COLO668 (cell line): ENCODE measurements around the gene SLC7A6.

Source experiments
- DNase-seq: peaks from one replicate; lab custom pipeline; 2025; ENCODE audit not compliant: unreplicated experiment; lab: John Stamatoyannopoulos, UW

Gene SLC7A6

DNA sequence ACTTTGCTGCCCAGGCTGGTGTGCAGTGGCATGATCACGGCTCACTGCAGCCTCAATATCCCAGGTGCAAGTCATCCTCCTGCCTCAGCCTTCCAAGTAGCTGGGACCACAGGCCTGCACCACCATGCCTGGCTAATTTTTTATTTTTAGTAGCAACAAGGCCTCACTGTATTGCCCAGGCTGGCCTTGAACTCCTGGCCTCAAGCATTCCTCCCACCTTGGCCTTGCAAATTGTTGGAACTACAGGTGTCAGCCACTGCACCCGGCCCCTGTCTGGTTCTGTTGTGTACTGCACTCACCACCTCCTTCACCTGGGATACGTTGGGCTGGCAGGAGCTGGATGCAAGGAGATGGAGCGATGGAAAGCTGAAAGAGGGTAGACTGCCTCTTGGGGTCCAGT is 10.6 kb upstream of the SLC7A6 start:
- no peak for DNase-seq

DNA sequence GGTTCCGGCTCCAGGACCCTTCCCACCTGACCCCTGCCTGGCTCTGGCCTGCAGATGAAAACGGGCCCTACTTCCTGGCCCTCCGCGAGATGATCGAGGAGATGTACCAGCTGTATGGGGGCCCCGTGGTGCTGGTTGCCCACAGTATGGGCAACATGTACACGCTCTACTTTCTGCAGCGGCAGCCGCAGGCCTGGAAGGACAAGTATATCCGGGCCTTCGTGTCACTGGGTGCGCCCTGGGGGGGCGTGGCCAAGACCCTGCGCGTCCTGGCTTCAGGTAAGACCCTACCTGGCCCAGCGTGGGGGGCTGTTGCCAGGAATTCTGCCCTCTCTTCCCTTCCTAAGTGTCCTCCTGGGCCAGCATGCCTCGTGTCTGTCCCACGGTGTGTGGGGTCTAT is 8.6 kb upstream of the SLC7A6 start:
- no peak for DNase-seq

DNA sequence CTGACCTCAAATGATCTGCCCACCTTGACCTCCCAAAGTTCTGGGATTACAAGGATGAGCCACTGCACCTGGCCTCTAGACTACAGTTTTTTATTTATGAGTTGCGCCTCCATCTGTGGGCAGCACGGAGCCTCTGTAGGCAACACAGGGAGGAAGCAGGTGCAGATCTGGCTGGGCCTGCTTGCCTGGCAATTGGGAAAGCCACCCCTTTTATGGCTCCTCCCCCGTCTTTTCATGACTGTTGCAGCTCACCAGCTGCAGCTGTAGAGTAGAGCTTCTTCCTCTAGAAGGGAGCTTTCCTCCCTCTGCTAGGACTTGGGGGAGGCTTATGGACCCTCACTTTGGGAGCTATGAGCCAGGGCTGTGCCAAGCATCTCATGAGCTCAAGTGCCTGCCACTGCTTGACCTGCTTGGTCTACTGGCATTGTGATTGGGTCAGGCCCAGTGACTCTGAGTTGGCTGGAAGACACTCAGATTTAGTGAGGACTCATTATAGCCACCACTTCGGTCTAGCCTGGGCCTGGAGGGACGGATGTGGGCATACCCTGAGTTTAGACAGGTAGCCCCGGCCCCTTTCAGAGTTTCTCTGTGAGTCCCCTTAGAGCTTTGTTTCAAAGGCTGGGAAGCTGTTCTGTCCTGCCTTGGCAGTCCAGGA is 6.9 kb upstream of the SLC7A6 start:
- peak; percentile 83 for DNase-seq

DNA sequence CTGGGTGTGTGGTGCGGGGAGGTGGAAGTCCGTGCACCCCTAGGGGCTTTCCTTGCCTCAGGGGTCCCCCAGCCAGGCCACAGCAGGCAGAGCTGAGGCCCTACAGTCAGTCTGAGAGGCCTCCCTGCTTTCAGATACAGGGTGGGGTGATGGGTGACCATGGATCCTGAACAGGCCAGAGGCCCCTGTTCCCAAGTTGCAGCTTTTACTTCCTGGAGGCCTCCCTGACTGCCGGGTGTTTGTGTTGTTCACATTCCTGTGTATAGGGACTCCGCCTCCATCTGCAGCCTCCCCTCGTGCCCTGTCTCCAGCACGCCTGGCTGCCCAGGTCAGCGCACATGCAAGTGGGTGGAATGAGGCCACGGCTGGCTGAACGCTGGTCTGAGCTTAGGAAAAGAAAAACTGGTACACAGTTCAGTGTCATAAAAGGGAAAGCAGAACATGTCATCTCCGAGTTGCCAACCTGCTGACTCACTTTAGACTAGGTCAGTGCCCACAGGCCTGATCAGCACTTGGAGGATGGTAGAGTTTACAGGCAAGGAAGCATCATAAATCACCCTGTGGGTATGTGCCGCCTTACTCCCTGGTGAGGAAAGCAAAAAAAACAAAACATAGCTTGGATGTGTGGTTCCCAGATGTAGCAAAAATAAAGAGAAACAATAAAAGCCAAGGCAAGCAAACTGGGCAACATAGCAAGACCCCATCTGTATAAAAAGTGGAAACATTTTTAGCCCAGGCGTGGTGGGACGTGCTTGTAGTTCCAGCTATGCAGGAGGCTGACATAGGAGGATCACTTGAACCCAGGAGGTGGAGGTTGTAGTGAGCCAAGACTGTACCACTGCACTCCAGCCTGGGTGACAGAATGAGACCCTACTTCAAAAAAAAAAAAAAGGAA is 6.2 kb upstream of the SLC7A6 start:
- DNase-seq, result peak; percentile 50

DNA sequence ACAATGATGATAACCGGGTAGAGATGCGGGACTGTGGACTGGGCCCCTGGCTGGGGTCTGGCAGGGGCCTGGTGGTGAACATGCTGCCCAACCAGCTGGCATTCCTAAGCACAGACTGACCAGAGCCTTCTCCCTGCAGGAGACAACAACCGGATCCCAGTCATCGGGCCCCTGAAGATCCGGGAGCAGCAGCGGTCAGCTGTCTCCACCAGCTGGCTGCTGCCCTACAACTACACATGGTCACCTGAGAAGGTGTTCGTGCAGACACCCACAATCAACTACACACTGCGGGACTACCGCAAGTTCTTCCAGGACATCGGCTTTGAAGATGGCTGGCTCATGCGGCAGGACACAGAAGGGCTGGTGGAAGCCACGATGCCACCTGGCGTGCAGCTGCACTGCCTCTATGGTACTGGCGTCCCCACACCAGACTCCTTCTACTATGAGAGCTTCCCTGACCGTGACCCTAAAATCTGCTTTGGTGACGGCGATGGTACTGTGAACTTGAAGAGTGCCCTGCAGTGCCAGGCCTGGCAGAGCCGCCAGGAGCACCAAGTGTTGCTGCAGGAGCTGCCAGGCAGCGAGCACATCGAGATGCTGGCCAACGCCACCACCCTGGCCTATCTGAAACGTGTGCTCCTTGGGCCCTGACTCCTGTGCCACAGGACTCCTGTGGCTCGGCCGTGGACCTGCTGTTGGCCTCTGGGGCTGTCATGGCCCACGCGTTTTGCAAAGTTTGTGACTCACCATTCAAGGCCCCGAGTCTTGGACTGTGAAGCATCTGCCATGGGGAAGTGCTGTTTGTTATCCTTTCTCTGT is 5.1 kb upstream of the SLC7A6 start:
- no peak for DNase-seq

DNA sequence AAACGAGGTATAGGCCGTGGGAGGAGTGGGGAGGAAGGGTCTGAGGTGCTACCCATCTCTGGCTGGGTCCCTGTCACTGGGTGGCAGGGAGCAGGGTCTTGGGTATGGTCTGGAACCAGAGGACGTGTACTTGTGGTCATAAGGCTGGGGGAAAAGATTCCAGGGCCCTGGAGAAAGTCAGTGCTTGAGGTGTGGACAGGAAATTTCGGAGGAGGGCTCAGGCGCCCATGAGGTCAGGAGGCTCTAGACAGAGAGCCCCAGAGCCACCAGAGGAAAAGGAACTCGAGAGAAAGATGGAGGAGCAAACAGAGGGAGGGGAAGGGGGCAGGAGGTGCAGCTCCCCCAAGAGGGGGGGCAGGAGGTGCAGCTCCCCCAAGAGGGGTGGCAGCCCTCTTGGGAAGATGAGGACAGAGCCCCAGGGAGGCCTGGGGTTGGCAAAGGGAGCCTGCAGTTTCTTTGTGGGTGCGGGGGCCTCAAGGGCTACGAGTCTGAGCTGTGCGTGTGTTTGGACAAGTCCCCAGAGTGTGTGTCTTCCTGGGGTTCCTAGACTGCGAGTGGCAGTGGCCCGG is 683 bp upstream of the SLC7A6 start:
- no peak for DNase-seq

DNA sequence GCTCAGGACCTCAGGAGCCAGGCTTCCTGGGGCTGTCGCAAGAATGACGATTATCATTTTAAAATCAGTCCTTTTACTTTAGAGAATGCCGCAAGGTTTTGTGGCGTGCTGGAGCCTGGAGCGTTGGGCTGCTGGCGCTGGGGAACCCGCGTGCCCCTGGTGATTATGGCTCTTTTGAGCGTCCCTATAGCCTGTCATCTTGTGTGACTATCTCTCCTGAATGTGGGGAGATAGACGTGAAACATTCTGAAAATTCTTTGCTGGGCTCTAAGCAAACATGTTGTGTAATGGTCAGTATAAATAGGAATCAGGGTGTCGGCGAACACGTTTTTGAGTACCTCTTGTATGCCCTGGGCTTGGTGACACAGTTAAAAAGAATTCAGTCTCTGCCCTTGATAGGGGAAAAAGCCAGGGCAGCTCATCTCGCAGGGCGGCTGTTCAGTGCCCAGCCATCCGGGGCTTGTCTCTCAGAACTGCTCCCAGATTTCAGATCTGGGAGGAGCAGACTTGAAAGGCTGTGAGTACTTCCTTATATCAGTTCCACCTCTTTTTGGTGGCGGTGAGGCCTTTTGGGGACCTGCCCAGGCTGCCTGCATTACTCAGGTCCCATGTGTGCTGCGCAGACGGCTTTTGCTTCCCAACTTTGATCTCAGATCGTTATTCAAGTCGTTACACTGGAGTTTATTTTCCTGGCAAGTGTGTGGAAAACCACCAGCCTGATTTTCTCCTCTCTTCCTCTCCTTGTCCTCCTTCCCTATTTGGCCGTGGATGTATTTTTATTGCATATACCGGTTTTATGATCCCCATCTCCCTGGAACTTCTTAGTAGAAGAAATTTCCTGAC is 973 bp downstream of the SLC7A6 start:
- peak; percentile 39 for DNase-seq

DNA sequence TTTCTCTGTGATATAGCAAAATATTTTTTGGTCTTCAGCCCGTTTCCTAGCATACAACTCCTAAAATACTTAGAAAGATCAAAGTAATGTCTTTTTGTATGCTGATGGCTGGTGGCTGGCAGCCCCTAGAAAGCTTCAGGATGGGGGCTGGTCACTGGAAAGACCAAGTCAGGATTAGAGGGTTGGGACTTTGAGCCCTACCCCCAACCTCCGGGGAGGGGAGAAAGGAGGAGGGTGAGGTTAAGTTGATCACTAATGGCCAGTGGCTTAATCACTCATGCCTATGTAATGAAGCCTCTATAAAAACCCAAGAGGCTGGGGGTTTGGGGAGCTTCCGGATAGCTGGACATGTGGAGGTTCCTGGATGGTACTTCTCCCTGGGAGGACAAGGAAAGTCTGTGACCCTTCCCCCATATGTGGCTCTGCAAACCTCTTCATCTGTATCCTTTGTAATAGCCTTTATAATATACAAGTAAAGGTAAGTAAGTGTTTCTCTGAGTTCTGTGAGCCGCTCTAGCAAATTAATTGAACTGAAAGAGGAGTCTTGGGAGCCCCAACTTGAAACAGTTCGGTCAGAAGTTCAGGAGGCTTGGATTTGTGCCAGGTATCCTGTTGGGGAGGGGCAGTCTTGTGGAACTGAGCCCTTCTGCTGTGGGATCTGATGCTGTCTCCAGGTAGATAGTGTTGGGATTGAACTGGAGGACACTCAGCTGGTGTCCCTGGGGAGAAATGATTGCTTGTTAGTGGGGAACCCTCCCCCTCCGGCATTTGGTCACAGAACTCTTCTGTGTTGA is 3.5 kb downstream of the SLC7A6 start:
- peak; percentile 22 for DNase-seq

DNA sequence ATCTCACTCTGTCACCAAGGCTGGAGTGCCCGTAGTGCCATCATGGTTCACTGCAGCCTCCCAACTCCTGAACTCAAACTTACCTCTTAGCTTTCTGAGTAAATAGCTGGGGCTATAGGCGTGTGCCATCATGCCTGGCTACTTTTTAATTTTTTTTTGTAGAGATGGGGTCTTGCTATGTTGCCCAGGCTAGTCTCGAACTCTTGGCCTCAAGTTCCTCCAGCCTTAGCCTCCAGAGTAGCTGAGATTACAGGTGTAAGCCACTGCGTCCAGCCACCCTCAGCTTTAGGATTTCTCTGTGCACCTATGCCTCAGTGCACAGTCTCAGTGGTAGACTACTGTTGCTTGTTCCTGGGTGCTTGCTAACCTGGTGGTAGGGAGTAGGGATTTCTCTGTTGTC is 5.5 kb downstream of the SLC7A6 start:
- DNase-seq, result no peak

DNA sequence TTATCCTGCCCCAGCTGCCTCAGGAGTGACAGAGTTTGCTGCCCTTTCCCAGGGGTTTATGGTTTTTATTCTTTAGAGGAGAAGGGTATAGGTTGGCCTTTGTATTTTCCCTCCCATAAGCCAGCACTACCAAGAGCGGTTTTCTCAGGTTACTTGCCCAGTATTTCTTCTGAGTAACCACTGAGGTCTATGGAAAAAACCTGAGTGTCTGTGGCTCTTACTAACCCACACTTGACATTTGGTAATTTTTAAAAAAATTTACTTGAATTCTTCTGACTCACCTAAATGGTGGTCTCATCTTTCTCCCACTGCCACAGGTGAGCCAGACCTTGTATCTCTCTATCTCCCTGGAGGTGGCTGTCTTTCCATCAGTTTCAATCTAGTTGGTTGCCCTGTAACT is 6.0 kb downstream of the SLC7A6 start:
- no peak for DNase-seq

DNA sequence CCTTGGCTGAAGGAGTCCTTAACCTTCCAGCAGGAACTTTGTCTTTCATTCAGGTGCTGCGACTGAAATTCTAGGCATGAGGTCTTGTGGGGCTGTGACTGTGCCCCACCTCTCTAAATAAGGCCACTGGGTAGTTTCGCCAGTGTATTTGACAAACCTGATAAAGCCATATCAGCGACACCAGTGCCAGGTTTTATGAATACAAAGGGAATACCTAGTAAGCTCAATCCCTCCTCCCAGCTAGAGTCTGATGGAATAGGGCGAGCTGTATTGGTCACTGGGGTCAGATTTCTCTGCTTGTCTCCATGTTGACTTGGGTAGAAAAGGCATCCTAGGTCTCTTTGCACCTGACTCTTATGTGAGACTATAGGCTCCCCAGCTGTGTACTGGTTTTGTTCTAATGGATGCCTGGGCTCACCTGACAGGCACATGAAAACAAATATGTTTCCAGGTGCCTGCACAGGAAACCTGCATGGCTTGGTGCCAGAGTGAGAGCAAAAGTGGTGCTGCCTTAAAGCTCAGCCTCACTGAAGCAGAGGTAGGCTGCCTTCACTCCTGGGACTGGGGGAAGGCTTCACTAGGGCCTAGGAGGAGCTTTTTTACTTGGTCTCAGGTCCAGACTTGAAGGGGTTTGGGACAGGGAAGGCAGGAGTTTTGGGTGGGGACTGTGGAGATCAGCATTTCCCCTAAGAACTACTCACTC is 8.3 kb downstream of the SLC7A6 start:
- peak; percentile 83 for DNase-seq

DNA sequence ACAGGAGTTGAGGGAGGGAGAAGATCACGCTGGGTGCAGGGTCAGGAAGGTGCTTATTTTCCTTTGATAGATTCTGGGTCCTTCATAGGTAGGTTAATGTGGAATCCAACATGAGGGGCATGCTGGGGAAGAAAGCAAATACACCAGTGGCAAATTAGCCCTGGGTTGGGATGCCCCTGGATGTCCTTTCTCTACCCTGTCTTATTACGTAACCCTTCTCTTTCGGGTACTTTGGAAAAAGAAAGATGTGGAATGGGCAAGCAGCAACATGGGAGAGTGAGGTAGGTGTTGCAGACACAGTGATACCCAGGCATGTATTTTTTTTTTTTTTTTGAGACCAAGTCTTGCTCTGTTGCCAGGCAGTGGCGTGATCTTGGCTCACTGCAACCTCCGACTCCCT is 9.1 kb downstream of the SLC7A6 start:
- no peak for DNase-seq

DNA sequence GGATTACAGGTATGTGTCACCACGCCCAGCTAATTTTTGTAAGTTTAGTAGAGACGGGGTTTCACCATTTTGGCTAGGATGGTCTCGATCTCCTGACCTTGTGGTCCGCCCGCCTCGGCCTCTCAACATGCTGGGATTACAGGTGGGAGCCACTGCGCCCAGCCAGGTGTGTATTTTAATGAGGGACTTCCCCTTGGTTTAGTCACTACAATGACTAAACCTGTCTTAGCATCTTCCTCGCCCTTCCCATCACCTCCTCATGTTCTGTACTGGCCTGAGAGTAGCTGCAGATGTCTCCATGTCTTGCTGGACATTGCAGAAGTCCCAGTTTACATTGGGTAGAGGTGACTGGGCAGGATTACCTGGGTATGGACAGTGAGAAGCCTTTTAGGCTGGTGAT is 9.6 kb downstream of the SLC7A6 start:
- DNase-seq, result no peak

DNA sequence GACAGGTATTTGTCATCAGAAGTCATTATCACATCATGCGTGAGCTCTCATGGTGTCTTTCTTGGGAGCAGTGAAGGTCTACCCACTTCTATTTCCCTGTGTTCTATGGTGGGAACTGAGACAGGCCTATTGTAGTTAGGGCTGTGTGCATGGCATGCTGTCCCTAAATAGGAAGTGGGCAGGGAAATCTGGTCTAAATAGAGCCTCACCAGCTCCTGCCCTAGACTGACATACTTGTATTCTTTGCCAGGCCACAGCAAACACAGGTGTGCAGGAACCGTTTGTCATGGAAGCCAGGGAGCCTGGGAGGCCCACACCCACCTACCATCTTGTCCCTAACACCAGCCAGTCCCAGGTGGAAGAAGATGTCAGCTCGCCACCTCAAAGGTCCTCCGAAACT is 10.1 kb downstream of the SLC7A6 start:
- no peak for DNase-seq

DNA sequence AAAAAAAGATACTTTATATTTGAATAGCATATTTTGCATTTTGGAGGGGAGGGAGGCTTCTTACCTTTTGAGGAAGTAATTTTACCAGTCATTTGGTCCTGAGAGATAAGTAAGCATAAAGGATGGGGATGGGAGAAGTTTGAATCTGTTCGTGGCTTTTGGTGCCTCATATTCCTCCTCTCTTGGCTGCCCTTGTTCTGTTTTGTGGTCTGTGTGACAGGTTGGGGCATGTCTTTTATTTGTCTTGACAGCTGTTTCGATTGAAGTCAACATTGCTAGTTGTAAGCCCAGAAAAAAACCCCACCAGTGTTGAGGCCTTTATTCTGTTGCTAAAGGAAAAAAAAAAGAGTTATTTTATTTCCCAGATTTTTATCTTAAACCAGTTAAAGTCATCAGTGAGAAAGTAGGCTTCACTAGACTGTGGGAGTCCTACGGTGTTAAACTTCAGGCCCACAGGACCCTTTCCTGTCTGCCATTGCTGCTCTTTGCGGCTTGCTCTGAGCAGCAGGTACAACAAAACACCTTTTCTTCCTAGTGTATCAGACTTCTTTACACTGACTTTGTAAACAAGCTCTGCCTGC is 11.4 kb downstream of the SLC7A6 start:
- DNase-seq, result peak; percentile 45

DNA sequence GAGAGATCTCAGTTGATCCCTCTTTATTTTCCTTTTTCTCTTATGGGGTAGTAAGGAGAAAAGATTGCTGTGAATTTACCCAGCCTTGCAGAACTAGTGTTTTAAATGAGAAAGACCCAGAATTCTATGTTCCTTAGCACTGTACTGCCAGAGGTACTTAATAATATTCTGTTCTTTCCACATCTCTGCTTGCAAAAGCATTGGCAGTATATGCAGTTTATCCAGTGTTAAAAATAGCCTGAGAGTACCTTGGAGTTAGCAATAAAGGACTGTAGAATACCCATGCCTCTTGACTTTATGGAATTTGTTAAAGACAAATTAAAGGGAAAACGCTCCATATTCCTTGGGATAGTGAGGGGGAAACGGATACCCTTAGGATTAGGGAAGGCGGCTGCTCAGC is 11.9 kb downstream of the SLC7A6 start:
- DNase-seq, result no peak

DNA sequence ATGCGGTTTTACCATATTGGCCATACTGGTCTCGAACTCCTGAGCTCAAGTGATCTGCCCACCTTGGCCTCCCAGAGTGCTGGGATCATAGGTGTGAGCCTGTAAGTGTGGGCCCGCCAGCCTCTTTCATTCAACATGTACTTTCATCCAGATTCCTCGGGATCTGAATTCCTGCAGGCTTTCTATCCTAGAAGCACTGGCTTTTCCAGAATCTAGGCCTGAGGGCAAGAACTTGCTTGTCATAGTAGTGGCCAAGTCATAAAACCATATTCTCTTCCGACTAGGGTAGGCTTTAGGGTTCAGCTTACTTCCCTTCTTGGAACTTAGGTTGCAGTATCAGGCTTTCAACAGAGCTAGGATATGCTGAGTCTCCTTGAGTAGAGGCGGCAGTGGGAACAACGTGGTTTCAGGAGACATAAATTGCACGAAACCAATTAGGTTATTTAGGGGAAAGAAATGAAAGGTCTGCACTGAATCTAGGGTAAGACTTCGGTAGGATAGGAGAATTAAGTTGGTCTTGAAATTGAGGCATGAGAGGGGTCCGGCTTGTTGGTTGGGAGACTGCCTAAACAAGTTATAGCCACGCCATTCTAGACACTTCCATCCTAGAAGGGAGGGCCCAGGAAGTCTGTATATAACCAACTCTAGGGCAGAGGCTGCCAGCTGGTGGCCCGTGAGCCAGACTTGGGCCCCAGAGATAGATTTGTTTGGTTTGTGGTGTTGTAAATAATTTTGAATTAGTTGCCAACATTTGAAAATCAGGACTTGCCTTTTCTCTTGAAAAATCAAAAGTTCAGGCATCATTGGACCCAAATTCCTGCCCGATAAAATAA is 15.6 kb downstream of the SLC7A6 start:
- no peak for DNase-seq
